ENCODE data around the gene TMEM250. TPM values are rescaled to one million over a fixed set of nuclear protein-coding genes. Genes with fewer than 3 reads are reported as not detected.
A peak's percentile ranks its signal among the peaks of the same experiment; 100 is the strongest.

Gene TMEM250
- total RNA-seq, 3 donors from 2014 or later (not counting 1 experiment from before 2014, with no cell fraction given) = 19.5 to 34.3 (median 33.6) TPM

DNA sequence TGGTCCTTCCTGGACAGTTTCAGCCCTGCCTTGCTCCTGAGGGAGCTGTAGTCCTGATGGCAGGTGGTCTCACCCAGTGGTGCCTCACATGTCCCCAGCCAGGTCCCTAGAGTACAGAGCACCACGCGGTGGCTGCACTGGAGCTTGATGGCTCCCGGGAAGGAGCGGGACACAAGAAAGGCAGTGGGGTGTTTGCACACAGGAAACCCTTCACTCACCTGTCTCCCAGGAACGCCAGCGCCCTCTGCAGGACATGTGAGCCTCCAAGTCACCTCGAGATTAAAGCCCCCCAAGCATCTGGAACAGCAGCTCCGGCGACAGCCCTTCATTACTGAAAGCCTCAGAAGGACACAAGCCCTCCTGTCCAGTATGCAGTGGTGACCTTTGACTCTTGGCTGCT is 19.9 kb upstream of the TMEM250 start:
- intact Hi-C loops (cut with micrococcal nuclease) = no loop called here

GRCh38 chr9:136137321-136138265 is 18.9 kb upstream of the TMEM250 start:
- Histone ChIP-seq H3K27ac (ENCODE audit: low read length) (no peak overlapping the region), H3K27me3 (ENCODE audit: control insufficient read depth, insufficient read depth, low read length) (peaks cover 8% of the 10 kb centered on the region), H3K4me1 (ENCODE audit: control insufficient read depth, insufficient read depth, low read length) (peaks cover 10% of the 10 kb centered on the region), H3K9me3 (ENCODE audit: control insufficient read depth, insufficient read depth, low read length) (no peaks in the 10 kb centered on the region), H3K36me3 (ENCODE audit: control insufficient read depth, insufficient read depth, low read length) (no peaks in the 10 kb centered on the region), H3K4me3 (ENCODE audit: low read length) (no peak overlapping the region)
- H3K9me3 Mint-ChIP-seq = no peaks in the 10 kb centered on the region
- DNase-seq (no peak), ATAC-seq (no peak)
- H3K4me3 Mint-ChIP-seq = no peak overlapping the region
- H3K27me3 Mint-ChIP-seq (ENCODE audit: low read depth in 2 of 2) = peaks cover 5 to 11% of the 10 kb centered on the region in 2 donors
- no peak overlapping the region for H3K27ac Mint-ChIP-seq
- intact Hi-C loops (cut with micrococcal nuclease) = no loop called here
- 89% methylated on average over 24 of the region's 27 CpGs for WGBS (ENCODE audit: insufficient coverage)
- no peaks in the 10 kb centered on the region for H3K36me3 Mint-ChIP-seq
- H3K4me1 Mint-ChIP-seq = peaks cover 0 to 11% of the 10 kb centered on the region in 2 donors
- TF ChIP-seq CTCF (IDR thresholded peaks at IDR 0.05) = no peak

More for the DNA sequence above, 19.9 kb upstream of the TMEM250 start:
- DNase-seq (peak in 1 of 2 donors; percentile 64), ATAC-seq (no peak)
- no peak overlapping the region for H3K4me3 Mint-ChIP-seq
- no peak overlapping the region for H3K27ac Mint-ChIP-seq
- Histone ChIP-seq H3K27me3 (ENCODE audit: control insufficient read depth, insufficient read depth, low read length) (peaks cover 6% of the 10 kb centered on the region), H3K4me1 (ENCODE audit: control insufficient read depth, insufficient read depth, low read length) (peaks cover 3% of the 10 kb centered on the region), H3K4me3 (ENCODE audit: low read length) (no peak overlapping the region), H3K27ac (ENCODE audit: low read length) (no peak overlapping the region), H3K9me3 (ENCODE audit: control insufficient read depth, insufficient read depth, low read length) (no peaks in the 10 kb centered on the region), H3K36me3 (ENCODE audit: control insufficient read depth, insufficient read depth, low read length) (no peaks in the 10 kb centered on the region)
- peaks cover 5 to 8% of the 10 kb centered on the region in 2 donors for H3K27me3 Mint-ChIP-seq (ENCODE audit: low read depth in 2 of 2)
- TF ChIP-seq CTCF (IDR thresholded peaks at IDR 0.05) = no peak
- no peaks in the 10 kb centered on the region for H3K36me3 Mint-ChIP-seq
- H3K9me3 Mint-ChIP-seq = no peaks in the 10 kb centered on the region
- 23% methylated on average over 9 of the region's 9 CpGs for WGBS (ENCODE audit: insufficient coverage)
- peaks cover 0 to 7% of the 10 kb centered on the region in 2 donors for H3K4me1 Mint-ChIP-seq

- ATAC-seq = no peak
- Histone ChIP-seq H3K4me3 (ENCODE audit: low read length) (no peak overlapping the region), H3K4me1 (ENCODE audit: control insufficient read depth, insufficient read depth, low read length) (peaks cover 10% of the 10 kb centered on the region), H3K27me3 (ENCODE audit: control insufficient read depth, insufficient read depth, low read length) (peaks cover 13% of the 10 kb centered on the region), H3K9me3 (ENCODE audit: control insufficient read depth, insufficient read depth, low read length) (no peaks in the 10 kb centered on the region), H3K36me3 (ENCODE audit: control insufficient read depth, insufficient read depth, low read length) (no peaks in the 10 kb centered on the region), H3K27ac (ENCODE audit: low read length) (no peak overlapping the region)
- peaks cover 0 to 11% of the 10 kb centered on the region in 2 donors for H3K4me1 Mint-ChIP-seq
- H3K27me3 Mint-ChIP-seq (ENCODE audit: low read depth in 2 of 2) = peaks cover 5 to 16% of the 10 kb centered on the region in 2 donors
- TF ChIP-seq CTCF (IDR thresholded peaks at IDR 0.05) = no peak
- intact Hi-C loops (cut with micrococcal nuclease) = no loop called here
- WGBS (ENCODE audit: insufficient coverage) = 89% methylated on average over 30 of the region's 33 CpGs
- no peak for DNase-seq
- no peak overlapping the region for H3K27ac Mint-ChIP-seq
- H3K4me3 Mint-ChIP-seq = no peak overlapping the region
- no peaks in the 10 kb centered on the region for H3K36me3 Mint-ChIP-seq
- H3K9me3 Mint-ChIP-seq = no peaks in the 10 kb centered on the region
Measured at GRCh38 chr9:136136127-136136925, 17.7 kb upstream of the TMEM250 start.

Measured in natural killer cell (primary cell).